H54 (cell line): ENCODE data around the gene LY6G5C.

Experiments
- DNase-seq: peaks from one replicate; pipeline ENCODE4 v3.0.0; 2011; ENCODE audit warnings: low spot score, mixed read lengths; ENCODE audit not compliant: insufficient read length
- FAIRE-seq: peaks from 3 replicates; lab custom pipeline; 2011; peaks lifted over from hg19 to GRCh38; lab: Jason Lieb, UNC
- POLR2A ChIP-seq: IDR thresholded peaks from 2 replicates; pipeline ENCODE4 v1.6.1; 2011; ENCODE audit warnings: low read depth, mild to moderate bottlenecking, low read length

Gene LY6G5C

GRCh38 chr6:31639449-31639861, 41.4 kb downstream of the LY6G5C start:
- FAIRE-seq: no peak
- no peak for DNase-seq
- no peak for TF ChIP-seq POLR2A

GRCh38 chr6:31639043-31639442, 41.8 kb downstream of the LY6G5C start:
- FAIRE-seq (no peak), DNase-seq (no peak)
- no peak for TF ChIP-seq POLR2A

GRCh38 chr6:31636698-31637596, 43.9 kb downstream of the LY6G5C start:
- TF ChIP-seq POLR2A: no peak
- FAIRE-seq: no peak
- no peak for DNase-seq

- no peak for TF ChIP-seq POLR2A
- FAIRE-seq (no peak), DNase-seq (no peak)
These were observed 45.8 kb downstream of the LY6G5C start for GRCh38 chr6:31634969-31635575.

GRCh38 chr6:31634131-31634530, 46.7 kb downstream of the LY6G5C start:
- FAIRE-seq (no peak), DNase-seq (no peak)
- TF ChIP-seq POLR2A: no peak

- DNase-seq (no peak), FAIRE-seq (no peak)
- TF ChIP-seq POLR2A: no peak
These were observed 47.4 kb downstream of the LY6G5C start for GRCh38 chr6:31633447-31633846.

GRCh38 chr6:31632279-31632946, 48.5 kb downstream of the LY6G5C start:
- no peak for FAIRE-seq
- DNase-seq: no peak
- TF ChIP-seq POLR2A: no peak

GRCh38 chr6:31631681-31632278, 49.1 kb downstream of the LY6G5C start:
- FAIRE-seq (no peak), DNase-seq (no peak)
- no peak for TF ChIP-seq POLR2A

GRCh38 chr6:31631209-31631608, 49.7 kb downstream of the LY6G5C start:
- no peak for DNase-seq
- FAIRE-seq: no peak
- no peak for TF ChIP-seq POLR2A

- TF ChIP-seq POLR2A: no peak
- DNase-seq (no peak), FAIRE-seq (no peak)
These were observed 50.5 kb downstream of the LY6G5C start for GRCh38 chr6:31630177-31630934.

GRCh38 chr6:31629014-31629413, 51.9 kb downstream of the LY6G5C start:
- DNase-seq (no peak), FAIRE-seq (no peak)
- no peak for TF ChIP-seq POLR2A

GRCh38 chr6:31627690-31628287, 53.1 kb downstream of the LY6G5C start:
- DNase-seq (no peak), FAIRE-seq (no peak)
- TF ChIP-seq POLR2A: no peak

GRCh38 chr6:31626952-31627351, 53.9 kb downstream of the LY6G5C start:
- FAIRE-seq: no peak

More at GRCh38 chr6:31626952-31627351, 53.9 kb downstream of the LY6G5C start:
- DNase-seq: no peak
- TF ChIP-seq POLR2A: no peak
